ENCODE data around the gene LMLN.
"Not testable (repeated sequence)": the region's sequence is repeated elsewhere in the genome, so short reads cannot be mapped to it uniquely, and the experiment has no call there.

Gene LMLN

DNA sequence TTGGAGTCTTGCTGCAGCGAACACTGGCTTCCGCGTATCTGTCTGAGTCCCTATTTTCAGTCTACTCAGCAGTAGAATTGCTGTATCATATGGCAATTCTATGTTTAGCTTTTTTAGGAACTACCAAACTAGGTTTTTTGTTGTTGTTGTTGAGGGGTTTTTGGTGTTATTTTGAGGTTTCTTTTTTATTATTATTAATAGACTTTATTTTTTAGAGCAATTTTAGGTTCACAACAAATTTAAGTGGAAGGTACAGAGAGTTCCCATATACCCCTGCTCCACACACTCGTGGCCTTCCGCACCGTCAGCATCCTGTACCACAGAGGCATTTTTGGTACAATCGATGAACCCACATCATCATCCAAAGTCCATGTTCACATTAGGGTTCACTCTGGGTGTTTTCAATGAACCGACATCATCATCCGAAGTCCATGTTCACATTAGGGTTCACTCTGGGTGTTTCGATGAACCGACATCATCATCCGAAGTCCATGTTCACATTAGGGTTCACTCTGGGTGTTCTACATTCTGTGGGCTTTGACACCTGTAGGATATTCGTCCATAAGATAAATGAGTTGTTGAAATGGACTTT lies 67.9 kb downstream of the LMLN start:
- DNase-seq, result no peak

DNA sequence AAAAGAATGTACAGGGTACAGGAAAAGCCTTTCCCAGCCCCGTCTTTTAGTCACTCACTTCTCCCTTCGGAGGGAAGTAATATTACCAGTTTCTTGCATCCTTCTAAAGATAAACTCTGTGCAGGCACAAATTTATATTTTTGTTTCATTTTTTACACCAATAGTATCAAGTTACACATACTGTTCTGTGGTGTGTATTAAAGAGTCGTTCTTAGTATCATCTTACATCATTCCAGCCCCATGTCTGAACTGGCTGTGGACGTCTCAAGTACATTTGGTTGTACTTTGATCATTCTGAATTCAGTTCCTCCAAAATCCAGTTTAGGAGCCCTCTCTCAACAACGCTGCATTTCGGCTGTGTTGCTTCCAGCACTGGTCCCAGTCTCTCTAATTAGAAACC lies 68.7 kb downstream of the LMLN start:
- no peak for DNase-seq

DNA sequence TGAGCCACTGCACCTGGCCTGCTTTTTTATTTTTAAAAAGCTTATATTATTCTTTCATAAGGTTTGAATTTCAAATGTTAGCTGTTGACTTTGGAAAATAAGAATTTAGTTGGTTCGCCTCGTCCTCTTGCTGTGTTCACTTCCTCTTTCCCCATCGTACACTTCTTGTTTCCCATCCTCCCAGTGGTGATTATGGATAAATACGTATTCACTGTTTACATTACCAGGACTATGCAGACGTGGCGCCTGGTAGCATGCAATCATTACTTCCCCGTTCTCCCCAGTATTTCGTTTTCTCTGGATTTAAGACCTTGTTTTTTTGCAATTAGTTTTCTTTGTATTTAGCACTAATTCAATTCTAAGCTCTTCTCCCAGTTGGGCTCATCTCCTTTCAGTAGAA lies 70.1 kb downstream of the LMLN start:
- DNase-seq, result no peak

DNA sequence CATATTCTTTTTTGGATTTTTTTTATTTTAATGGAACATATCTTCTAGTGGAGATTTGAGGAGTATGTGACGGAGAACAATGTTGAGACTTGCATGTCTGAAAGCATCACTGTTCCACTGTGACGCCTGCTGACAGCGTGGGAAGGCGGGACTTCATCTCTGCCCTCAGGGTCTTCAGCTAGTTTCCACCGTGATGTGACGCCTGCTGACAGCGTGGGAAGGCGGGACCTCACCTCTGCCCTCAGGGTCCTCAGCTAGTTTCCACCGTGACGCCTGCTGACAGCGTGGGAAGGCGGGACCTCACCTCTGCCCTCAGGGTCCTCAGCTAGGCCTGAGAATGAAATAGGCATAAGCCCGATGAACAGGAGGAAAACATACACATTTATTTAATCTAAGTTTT lies 70.7 kb downstream of the LMLN start:
- DNase-seq, result no peak

DNA sequence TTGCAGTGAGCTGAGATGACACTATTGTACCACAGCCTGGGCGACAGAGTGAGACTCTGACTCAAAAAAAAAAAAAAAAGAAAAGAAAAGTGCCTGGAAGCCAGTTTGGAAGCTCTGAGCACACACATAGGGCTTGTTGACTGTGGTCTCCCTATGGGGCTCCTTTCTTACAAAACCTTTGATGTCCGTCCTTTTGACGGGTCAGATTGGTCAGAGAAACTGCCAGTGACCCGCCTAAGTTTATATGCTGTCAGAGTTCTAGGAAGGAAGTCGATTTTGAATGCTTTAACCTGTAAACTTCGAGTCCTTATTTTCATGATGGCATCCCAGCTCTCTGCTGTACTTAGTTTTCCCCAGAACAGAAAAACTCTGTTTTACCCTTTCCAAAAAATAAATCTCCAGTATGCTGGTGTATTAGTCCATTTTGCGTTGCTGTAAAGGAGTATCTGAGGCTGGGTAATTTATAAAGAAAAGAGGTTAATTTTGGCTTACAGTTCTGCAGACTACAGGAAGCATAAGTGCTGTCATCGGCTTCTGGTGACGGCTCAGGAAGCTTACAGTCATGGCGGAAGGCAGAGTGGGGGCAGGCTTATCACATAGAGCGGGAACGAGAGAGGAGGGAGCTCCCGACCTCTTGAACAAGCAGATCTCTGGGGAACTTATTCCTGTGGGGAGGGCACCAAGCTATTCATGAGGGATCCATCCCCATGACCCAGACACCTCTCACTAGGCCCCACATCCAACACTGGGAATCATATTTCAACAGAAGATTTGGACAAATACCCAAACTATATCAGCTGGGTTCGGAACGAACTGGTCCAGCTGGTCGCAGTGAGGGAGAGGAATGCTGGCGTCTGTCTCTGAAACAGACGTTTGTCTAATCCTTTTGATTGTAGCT lies 72.3 kb downstream of the LMLN start:
- no peak for DNase-seq

DNA sequence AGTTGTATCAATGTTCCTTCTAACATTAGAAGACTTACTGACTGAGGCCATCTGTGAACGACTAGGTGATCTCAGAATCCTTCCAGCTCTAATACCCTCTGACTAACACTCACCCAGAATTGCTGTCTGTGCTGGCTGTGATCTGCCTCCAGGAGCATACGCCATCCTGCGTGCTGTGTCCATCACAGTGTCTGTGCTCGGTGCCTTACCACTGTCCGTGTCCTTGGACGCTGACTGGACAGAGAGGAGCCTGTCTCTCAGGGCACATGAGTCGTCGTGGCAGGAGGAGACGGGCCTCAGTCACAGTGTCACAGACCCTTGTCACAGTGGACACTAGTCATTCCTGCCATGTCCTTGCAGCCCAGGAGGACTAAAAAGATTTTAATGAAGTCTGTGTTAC lies 83.1 kb downstream of the LMLN start:
- DNase-seq, result no peak

DNA sequence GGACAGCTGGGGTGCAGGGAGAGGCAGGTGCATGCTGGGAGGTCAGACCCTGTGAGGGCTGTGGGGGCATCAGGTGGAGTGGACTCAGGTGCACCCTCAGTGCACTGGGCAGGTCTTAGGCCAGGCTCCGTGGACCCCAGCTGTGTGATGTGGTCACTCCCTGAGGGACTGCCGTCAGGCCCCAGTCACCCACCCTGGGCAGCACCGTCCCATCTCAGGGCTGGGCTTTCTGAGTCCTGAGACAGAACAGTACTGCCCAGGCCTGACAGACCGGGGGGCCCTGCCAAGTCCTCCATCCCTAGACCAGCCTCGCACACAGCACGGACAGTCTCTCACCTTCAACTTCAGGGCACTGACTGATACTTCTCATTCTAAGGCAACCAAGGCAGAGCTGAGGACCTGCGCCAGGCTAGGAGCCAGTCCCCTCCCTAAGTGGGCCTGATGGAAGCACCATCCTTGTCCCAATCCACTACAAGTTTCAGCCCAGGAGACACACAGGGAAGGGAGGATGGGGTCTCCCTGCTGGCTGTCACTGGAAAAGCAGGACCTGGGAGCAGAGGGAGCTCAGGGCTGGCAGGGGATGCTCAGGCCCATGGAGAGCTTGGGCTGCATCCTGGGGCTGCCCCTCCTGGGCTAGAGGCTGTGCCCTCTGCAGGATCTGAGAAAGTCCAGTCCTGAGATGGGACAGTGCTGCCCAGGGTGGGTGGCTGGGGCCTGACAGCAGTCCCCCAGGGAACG lies 86.3 kb downstream of the LMLN start:
- no peak for DNase-seq

DNA sequence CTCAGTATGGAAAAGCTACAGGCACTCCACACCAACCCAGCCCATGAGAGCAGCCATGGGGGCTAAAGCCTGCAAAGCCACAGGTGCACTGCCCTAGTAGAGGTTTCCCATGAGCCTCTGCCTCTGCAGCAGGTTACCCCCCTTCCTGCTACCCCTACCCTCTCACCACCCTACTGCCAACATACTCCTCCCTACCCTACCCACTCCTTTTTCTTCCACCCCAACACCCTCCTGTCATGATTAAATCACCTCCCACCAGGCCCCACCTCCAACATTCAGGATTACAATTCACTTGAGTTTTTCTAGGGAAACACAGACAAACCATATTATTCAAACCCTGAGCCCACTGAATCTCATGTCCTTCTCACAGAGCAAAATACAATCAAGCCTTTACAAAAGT lies 88.4 kb downstream of the LMLN start:
- no peak for DNase-seq

DNA sequence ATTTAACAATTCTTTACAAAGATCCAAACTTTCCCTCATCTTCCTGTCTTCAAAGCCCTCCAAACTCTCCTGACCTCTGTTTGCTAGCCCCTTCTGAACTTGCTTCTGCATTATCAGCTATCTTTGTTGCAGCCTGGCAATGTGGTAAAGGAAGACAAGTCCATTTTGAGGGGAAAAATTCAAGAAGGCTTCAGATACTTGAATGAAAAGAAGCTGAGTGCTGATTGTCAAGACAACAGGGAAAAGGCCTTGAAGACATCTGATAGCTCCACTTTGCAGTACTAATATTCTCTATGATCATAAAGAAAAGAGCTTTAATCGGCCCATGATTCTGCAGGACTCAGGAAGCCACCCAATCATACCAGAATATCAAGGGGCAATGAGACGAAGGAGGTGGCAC lies 91.8 kb downstream of the LMLN start:
- no peak for DNase-seq

DNA sequence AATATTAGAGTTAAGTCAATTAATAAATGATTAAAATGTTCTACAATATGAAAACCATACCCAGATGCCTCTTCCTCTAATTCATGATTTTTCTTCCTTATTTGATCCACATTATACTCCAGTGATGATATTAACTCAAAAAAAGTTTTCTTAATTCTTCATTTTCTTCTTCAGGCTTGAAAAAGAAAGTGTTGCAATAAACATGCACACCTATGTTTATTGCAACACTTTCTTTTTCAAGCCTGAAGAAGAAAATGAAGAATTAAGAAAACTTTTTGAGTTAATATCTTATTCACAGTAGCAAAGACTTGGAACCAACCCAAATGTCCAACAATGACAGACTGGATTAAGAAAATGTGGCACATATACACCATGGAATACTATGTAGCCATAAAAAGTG lies 93.4 kb downstream of the LMLN start:
- not testable (repeated sequence) for DNase-seq

DNA sequence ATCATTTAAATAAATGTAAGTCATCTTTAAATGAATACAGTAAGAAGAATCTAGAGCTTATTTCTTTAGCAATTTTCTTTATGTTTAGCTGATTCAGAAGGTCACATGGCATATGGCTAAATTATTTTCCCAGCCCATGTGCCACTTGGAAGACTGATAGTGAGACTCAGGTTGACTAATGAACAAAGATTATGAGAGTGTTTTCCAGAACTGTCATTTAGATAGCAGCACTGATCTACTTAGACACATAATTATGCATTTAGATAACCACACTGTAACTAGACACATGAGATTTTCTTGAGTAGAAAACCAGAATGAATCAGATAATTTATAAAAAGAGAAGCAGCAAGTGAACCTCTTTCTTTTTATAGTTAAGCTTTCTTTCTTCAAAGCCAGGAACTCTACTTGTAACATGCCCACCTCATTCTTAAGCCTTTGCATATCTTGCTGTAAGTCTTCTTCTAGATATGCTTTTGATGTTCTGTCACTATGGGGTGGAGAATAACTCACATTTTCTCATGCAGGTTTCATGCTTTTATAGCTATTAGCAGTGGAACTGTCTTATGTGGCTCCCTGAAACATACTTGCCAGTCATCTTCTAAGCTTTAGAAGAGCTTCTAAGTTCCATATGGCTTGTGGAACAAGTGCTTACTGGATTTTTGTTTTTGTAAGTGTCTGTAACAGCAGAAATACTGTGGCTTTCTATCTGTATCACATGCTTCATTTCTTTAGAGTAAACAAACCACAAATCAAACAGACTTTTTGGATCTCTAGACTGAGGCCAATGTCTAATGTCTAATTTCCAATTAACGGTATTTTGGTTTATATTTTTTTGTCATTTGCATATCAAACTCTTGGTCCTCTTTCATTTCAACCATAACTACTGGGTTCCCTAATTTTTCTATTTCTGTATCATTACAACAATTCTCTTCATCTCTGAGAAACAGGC lies 101.4 kb downstream of the LMLN start:
- no peak for DNase-seq

DNA sequence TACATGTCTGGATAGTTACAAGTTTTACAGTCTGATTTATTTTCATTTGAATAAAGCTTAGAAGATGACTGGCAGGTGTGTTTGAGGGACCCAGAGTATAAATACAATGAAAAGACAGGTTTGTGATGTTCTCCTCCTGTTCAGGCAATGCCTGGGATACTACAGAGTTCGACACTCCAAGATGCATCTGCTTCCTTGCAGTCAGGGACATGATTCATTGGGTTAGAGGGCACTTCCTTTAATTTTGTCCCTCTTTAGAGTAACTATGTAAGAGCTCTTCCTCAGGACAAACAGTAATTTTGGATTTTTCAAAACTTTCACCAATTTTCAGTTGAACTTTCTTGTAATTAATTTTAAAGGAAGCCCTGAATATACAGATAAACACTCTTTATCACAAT lies 102.0 kb downstream of the LMLN start:
- no peak for DNase-seq

DNA sequence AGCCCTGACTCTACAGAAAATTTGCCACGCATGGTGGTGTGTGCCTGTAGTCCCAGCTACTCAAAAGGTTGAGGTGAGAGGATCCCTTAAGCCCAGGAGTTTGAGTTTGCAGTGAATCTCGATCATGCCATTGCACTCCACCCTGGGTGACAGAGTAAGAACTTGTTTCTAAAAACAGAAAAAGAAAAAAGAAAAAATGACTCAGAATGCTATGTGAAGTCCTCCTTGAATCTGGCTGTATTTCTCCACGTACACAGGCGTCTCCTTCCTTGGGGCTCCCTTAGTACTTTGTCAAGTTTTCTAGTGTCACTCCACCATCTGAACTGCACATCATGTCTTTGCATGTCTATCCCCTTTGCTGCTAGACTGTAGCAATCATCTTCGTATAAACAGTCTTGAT lies 104.4 kb downstream of the LMLN start:
- DNase-seq, result no peak

DNA sequence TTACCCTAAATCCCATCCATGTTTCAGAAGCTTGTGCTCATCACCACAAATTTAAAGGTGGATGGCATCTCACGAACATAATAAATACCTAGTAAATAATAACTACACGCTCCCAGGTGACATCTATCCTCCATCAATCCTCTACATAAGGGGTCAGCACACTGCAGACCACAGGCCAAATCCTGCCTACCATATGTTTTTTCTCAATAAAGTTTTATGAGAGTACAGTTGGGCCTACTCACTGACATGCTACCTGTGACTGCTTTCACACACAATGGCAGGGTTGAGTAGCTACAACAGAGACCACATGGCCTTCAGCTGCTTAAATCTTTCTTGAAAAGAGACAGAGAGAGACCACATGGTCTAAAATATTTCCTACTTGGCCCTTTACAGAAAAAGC lies 105.9 kb downstream of the LMLN start:
- DNase-seq, result no peak

DNA sequence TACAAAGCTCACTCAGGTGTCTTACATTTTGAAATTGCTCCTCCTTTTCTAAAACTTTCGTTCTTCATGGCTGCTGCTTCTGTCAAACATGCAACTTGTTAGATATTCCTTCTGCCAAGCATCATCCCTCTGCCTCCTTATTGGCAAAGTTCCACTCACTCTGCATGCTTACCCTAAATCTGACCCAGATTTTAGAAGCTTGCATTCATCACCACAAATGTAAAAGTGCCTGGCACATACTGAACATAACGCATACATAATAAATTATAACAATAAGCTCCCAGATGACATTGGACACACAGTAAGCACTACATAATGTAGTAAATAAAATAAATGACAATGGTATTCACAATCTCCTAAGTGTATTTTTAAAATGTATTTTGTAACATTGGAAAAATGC lies 107.4 kb downstream of the LMLN start:
- no peak for DNase-seq

DNA sequence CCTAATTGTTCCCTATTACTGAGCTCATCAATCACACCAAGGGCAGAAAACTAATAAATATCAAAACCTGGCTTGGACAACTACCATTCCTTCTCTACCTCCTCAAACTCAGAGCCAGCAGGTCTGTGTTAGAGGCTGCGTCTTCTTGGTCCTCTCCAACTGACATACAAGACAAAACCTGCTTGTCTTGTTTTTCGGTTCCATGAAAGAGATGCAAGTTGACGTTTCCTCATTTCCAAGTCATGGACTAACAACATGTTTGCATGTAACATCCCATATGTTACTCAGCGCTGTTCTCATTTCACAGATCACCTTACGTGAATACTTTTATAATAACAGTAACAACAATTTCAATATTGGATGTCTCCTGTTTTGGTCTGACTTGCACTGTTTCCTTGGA lies 110.9 kb downstream of the LMLN start:
- DNase-seq, result no peak

DNA sequence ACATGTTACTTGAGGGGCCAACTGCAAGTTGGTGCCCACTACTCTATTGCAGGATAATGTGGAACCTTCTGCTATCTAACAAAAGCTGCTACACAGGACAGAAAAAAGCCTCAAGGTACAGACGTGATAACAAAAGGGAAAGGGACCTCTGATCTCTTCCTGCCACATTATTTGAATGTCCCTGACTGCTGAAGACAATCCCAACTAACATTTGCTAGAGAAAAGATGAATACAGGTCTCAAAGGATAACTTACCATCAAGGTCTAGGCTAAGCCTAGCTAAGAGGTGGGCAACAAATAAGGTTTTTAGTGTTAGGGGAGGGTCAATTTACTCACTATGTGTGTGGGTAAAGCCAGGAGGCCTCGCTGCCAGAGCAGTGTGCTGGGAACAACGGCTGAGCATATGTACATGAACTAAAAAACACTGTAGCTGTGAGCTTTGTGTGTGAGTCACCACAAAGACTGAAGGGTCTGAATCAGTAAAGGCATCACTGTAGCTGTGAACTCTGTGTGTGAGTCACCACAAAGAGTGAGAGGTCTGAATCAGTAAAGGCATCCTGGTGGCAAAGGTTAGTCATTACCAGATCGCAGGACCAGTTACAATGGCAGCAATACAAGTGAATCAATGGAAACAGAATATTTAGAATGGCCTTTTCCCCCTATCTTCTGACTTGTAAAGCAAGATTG lies 111.7 kb downstream of the LMLN start:
- no peak for DNase-seq

DNA sequence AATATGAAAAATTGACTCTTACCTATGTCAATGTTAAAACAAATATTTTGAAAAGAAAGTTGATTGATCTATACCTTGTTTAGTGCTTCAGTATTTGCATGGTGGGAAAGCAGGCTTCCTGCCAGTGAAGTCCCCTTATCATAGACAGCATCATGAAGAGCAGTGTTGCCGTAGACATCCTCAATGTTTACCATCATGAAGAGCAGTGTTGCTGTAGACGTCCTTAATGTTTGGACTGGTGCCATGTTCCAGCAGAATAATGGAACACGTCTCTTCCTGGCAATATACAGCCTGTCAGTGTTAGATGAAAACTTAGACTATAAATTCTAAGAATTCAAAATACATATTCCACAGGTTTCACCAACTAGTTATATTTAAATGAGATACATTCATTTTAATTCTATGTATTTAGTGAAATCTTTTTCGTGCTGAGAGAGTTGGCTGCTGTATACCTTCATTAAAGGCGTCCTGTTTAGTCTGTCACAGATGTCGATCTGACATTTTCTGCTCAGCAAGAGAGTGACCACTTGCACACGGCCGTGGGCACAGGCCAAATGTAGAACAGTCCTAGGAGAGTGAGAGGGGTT lies 116.8 kb downstream of the LMLN start:
- peak; percentile 68 for DNase-seq

DNA sequence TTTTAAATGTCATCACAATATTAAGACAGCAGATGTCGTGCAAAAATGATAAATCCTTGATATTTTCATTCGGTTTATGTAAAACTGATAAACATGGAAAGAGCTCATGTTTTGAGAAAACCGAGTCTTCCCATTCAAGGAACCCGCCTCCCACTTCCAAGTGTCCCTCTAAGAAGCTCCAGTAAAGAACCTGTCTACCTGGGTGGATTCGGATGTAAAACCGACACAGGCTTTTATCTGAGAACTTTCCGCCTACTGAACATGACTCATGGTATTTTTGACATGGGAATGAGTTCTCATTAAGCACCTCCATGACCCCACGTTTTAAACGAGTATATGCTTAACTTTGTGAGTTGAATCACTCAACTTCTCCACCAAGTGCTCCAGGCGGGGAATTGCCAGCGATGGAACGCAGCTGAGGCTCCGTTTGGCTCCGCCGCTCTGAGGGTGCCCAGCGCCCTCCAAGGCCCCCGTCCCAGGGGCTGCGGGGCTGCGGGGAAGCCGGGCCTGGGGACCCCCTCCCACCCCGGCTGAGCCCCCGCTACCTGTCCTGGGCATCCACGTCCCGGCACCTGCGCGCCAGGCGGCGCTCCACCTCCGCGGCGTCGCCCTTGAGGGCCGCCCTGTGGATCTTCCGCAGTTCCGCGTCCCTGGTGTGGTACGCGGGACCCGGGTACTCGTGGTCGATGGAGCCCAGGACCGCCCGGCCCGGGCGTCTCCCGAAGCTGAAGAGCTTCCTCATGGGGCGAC lies 119.9 kb downstream of the LMLN start:
- DNase-seq, result peak; percentile 13

DNA sequence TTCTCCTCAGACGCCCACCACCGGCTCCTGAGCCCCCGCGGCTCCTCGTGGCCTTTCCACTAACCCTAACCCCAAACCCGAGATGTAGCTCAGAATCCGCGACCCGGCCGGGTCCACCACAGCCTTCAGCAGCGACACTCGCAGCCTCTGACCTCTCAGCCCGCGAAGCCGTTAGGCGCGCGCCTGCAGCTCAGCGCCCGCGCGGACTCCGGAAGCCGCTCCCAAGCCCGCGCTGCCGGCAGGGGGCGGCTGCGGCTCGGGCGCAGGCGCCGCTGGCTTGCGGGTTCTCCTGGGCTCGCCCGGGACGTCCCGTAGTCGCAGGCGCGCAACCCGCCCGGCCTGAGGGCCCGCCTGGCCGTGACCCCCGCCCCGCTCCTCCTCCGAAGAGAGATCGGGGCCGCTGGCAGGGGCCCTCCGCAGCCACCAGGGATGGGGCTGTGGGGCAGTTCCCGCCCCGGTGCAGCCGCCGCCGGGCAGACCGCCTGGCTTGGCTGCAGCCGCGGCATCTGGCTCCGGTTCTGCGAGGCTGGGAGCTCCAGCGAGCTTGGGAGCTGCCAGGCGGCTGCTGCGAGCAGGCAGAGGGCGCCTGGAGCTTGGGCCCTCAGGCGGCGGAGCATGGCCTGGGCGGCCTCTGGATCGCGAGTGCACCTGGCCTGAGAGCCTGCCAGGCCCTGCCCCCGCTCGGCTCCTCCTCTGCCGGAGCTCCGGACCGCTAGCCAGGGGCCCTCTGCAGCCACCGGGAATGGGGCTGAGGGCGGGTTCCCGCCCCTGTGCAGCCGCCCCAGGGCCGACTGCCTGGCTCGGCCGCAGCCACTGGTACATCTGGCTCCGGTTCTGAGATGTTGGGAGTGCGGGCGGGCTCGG lies 120.7 kb downstream of the LMLN start:
- DNase-seq, result peak; percentile 52
